Trophoblast cell (in vitro differentiated cells and primary cell): ENCODE measurements around the gene THADA.
A peak's percentile ranks its signal among the peaks of the same experiment; 100 is the strongest.

Source experiments
- DNase-seq, 2 donors: peaks; one replicate each; pipeline ENCODE4 v3.0.0-alpha.2; 2016
- H2AFZ ChIP-seq: 2 replicates; pipeline ENCODE4 v1.6.1; 2013; ENCODE audit warnings: low read length, moderate library complexity, mild to moderate bottlenecking; ENCODE audit not compliant: insufficient read depth, poor library complexity
- H2AK5ac ChIP-seq: 2 replicates; pipeline ENCODE4 v1.6.1; 2013; ENCODE audit warnings: mild to moderate bottlenecking, low read length
- H2BK120ac ChIP-seq: 2 replicates; pipeline ENCODE4 v1.6.1; 2013; ENCODE audit warnings: low read length, mild to moderate bottlenecking, moderate library complexity; ENCODE audit not compliant: insufficient read depth, poor library complexity
- H2BK12ac ChIP-seq: 2 replicates; pipeline ENCODE4 v1.6.1; 2013; ENCODE audit warnings: mild to moderate bottlenecking, low read length, moderate library complexity
- H2BK5ac ChIP-seq: 2 replicates; pipeline ENCODE4 v1.6.1; 2013; ENCODE audit warnings: low read length, low read depth, moderate library complexity, mild to moderate bottlenecking; ENCODE audit not compliant: poor library complexity
- H3K14ac ChIP-seq: 2 replicates; pipeline ENCODE4 v1.6.1; 2013; ENCODE audit warnings: mild to moderate bottlenecking, low read length
- H3K18ac ChIP-seq: 2 replicates; pipeline ENCODE4 v1.6.1; 2013; ENCODE audit warnings: mild to moderate bottlenecking, low read length
- H3K23ac ChIP-seq: 2 replicates; pipeline ENCODE4 v1.6.1; 2013; ENCODE audit warnings: low read length
- H3K27ac ChIP-seq: 2 replicates; pipeline ENCODE4 v1.5.1; 2013; ENCODE audit warnings: low read depth, mild to moderate bottlenecking, inconsistent platforms, low read length, moderate library complexity
- H3K27me3 ChIP-seq: 2 replicates; pipeline ENCODE4 v1.6.1; 2013; ENCODE audit warnings: inconsistent platforms, mild to moderate bottlenecking, low read length, moderate library complexity; ENCODE audit not compliant: insufficient read depth
- H3K36me3 ChIP-seq, 2 experiments: 1 replicate in 1 of 2; 2 replicates in 1 of 2; pipeline ENCODE4 v1.6.1; 2013; ENCODE audit warnings: low read length in 2 of 2, mild to moderate bottlenecking in 2 of 2, moderate library complexity in 1 of 2; ENCODE audit not compliant: insufficient read depth in 2 of 2, control insufficient read depth in 1 of 2
- H3K4ac ChIP-seq: 2 replicates; pipeline ENCODE4 v1.6.1; 2013; ENCODE audit warnings: low read depth, mild to moderate bottlenecking, low read length, moderate library complexity
- H3K4me1 ChIP-seq, 2 experiments: 1 replicate in 1 of 2; 2 replicates in 1 of 2; pipeline ENCODE4 v1.6.1; 2013; ENCODE audit warnings: low read length in 2 of 2, mild to moderate bottlenecking in 2 of 2, moderate library complexity in 1 of 2; ENCODE audit not compliant: insufficient read depth in 2 of 2, control insufficient read depth in 1 of 2
- H3K4me2 ChIP-seq: 2 replicates; pipeline ENCODE4 v1.6.1; 2013; ENCODE audit warnings: inconsistent platforms, mild to moderate bottlenecking, low read length, moderate library complexity
- H3K4me3 ChIP-seq: 2 replicates; pipeline ENCODE4 v1.5.1; 2013; ENCODE audit warnings: mild to moderate bottlenecking, low read depth, low read length, inconsistent platforms
- H3K79me1 ChIP-seq: one replicate; pipeline ENCODE4 v1.6.1; 2013; ENCODE audit warnings: low read length
- H3K79me2 ChIP-seq: 2 replicates; pipeline ENCODE4 v1.6.1; 2013; ENCODE audit warnings: low read length, mild to moderate bottlenecking; ENCODE audit not compliant: control insufficient read depth, insufficient read depth, poor library complexity
- H3K9ac ChIP-seq: 2 replicates; pipeline ENCODE4 v1.6.1; 2013; ENCODE audit warnings: mild to moderate bottlenecking, low read length
- H3K9me3 ChIP-seq: 2 replicates; pipeline ENCODE4 v1.6.1; 2013; ENCODE audit warnings: low read depth, mild to moderate bottlenecking, control low read depth, inconsistent platforms, low read length; ENCODE audit not compliant: insufficient read depth
- H4K12ac ChIP-seq: 2 replicates; pipeline ENCODE4 v1.6.1; 2013; ENCODE audit warnings: low read depth, mild to moderate bottlenecking, low read length, moderate library complexity
- H4K8ac ChIP-seq: 2 replicates; pipeline ENCODE4 v1.6.1; 2013; ENCODE audit warnings: low read depth, mild to moderate bottlenecking, low read length, moderate library complexity
- H4K91ac ChIP-seq: one replicate; pipeline ENCODE4 v1.6.1; 2013; ENCODE audit warnings: low read depth, mild to moderate bottlenecking, low read length, moderate library complexity
- WGBS: extraction: QIAGEN DNeasy Blood & Tissue Kit; methylation state at CpG from one replicate; pipeline ENCODE4 v1.1.7; 2013; ENCODE audit warnings: missing lambda C conversion rate; ENCODE audit not compliant: insufficient read length, insufficient coverage; ENCODE audit errors: extremely low coverage; 5-methylcytosine and 5-hydroxymethylcytosine counted together

Gene THADA

DNA sequence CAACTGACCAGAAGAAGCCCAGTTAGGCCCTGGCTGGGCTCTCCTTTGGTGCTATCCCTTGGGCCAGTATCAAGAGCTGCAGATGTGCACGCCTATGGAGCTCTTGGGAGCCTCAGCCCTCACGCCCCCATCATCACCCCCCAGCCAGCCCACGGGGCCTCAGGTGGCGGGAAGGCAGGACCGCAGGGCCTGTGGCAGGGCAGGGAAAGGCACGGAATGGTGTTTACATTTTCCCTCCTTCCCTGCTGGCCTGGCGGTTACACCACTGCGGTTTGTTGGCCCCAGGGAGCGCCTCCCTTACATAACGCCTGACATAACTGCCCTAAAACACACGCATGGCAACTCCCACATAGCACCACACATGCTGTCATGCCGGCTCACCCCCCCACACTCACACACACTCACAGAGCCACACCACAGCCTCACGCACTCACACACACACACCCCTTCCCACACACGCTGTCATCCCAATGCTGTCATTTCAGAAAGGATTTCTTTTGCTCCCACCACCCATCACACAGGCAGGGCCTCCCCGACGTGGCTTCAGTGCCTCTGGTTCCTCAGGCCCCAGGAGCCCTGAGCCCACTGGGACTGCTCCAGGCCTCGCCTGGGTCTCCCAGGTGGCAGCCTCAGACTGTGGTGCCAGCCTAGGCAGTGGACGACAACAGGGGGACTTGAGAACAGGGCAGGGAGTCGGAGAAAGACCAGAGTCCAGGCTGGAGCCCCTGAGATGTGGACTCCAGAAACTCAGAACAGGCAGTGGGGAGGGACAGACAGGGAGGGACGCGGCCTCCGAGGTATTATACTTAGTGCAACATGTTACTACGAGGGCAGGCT, 385.2 kb downstream of the THADA start:
- WGBS, result no CpG with 5 or more reads among the region's 23 CpGs
- no peak overlapping the region for H2AK5ac ChIP-seq

DNA sequence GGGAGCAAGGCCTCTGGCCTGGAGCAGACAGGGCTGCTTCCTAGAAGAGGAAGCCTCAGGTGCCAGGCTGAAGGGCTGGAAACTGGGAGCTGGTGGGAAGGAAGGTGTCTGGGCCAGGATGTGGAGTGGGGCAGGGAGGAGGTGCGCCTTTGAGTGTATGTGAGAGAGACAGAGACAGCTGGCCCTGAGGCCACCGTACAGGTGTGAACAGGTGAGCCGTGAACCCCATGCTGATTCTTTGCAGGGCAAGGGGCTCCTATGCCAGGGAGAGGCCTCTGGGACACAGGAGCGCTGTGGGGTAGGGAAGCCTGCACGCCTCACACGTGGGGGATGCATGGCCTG, 385.7 kb downstream of the THADA start:
- Histone ChIP-seq H4K91ac (peak overlapping the region; percentile 48), H3K23ac (no peak overlapping the region), H3K79me2 (no peaks in the 10 kb centered on the region), H2BK12ac (no peak overlapping the region), H3K4me2 (no peak overlapping the region), H3K4me3 (no peak overlapping the region), H2AFZ (no peak overlapping the region), H4K8ac (no peak overlapping the region), H3K27me3 (no peaks in the 10 kb centered on the region), H3K9ac (no peak overlapping the region), H3K14ac (no peak overlapping the region), H3K18ac (no peak overlapping the region), H2AK5ac (peak overlapping the region; percentile 19), H4K12ac (no peak overlapping the region), H2BK120ac (no peak overlapping the region), H3K4me1 (peaks cover 0 to 2% of the 10 kb centered on the region in 2 experiments), H3K9me3 (no peaks in the 10 kb centered on the region), H3K27ac (no peak overlapping the region), H3K79me1 (no peaks in the 10 kb centered on the region), H3K36me3 (no peaks in the 10 kb centered on the region), H3K4ac (no peak overlapping the region), H2BK5ac (no peak overlapping the region)
- no CpG with 5 or more reads among the region's 6 CpGs for WGBS
- no peak for DNase-seq

More for the DNA sequence above, 385.2 kb downstream of the THADA start:
- H2BK5ac ChIP-seq, result no peak overlapping the region
- H3K36me3 ChIP-seq, result no peaks in the 10 kb centered on the region
- H2AFZ ChIP-seq, result no peak overlapping the region
- H4K8ac ChIP-seq, result no peak overlapping the region
- DNase-seq, result no peak
- H2BK12ac ChIP-seq, result no peak overlapping the region
- H3K23ac ChIP-seq, result no peak overlapping the region
- H3K4me2 ChIP-seq, result no peak overlapping the region
- no peaks in the 10 kb centered on the region for H3K79me1 ChIP-seq
- H3K79me2 ChIP-seq, result no peaks in the 10 kb centered on the region
- no peak overlapping the region for H3K9ac ChIP-seq
- no peak overlapping the region for H3K18ac ChIP-seq
- H3K27ac ChIP-seq, result no peak overlapping the region
- H3K4me3 ChIP-seq, result no peak overlapping the region
- no peaks in the 10 kb centered on the region for H3K27me3 ChIP-seq
- no peaks in the 10 kb centered on the region for H3K9me3 ChIP-seq
- no peak overlapping the region for H3K4ac ChIP-seq
- no peak overlapping the region for H4K12ac ChIP-seq
- H2BK120ac ChIP-seq, result no peak overlapping the region
- peaks cover 0 to 2% of the 10 kb centered on the region in 2 experiments for H3K4me1 ChIP-seq
- no peak overlapping the region for H3K14ac ChIP-seq
- peak overlapping the region; percentile 48 for H4K91ac ChIP-seq

DNA sequence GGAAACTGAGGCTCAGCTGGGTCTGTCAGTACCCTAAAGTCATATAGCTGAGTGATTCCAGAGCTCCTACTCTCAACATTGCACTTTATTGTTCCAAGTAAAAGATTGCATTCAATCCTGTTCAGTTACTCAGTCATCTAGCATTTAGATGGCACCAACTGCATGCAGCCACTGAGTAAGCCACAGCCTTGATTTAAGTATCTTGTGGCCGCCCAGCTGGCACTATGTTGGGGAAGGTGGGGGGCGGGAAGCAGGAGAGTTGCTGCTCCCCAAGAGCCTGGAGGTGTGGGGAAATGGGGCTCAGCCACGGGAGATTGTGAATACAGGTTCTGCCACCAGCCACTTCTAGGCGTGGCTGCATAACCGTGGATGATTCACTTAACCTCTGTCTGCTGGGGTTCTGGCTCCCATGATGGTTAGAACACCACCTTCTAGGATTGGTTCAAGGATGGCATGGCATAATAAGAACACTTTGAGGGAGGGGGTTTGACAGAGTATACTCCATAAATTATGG, 386.6 kb downstream of the THADA start:
- H2BK5ac ChIP-seq, result no peak overlapping the region
- no CpG with 5 or more reads among the region's 5 CpGs for WGBS
- H2BK12ac ChIP-seq, result no peak overlapping the region
- no peak overlapping the region for H3K4me2 ChIP-seq
- no peak overlapping the region for H3K4me3 ChIP-seq
- H3K4me1 ChIP-seq, result peaks cover 0 to 2% of the 10 kb centered on the region in 2 experiments
- no peaks in the 10 kb centered on the region for H3K79me1 ChIP-seq
- H3K9me3 ChIP-seq, result no peaks in the 10 kb centered on the region
- no peak overlapping the region for H2AFZ ChIP-seq
- H3K4ac ChIP-seq, result no peak overlapping the region
- H4K8ac ChIP-seq, result no peak overlapping the region
- H3K23ac ChIP-seq, result no peak overlapping the region
- H3K79me2 ChIP-seq, result no peaks in the 10 kb centered on the region
- no peak overlapping the region for H3K27ac ChIP-seq
- H3K27me3 ChIP-seq, result no peaks in the 10 kb centered on the region
- no peak for DNase-seq
- no peak overlapping the region for H3K18ac ChIP-seq
- no peaks in the 10 kb centered on the region for H3K36me3 ChIP-seq
- H4K91ac ChIP-seq, result no peak overlapping the region
- no peak overlapping the region for H2BK120ac ChIP-seq
- no peak overlapping the region for H2AK5ac ChIP-seq
- H3K9ac ChIP-seq, result no peak overlapping the region
- no peak overlapping the region for H3K14ac ChIP-seq
- no peak overlapping the region for H4K12ac ChIP-seq

GRCh38 chr2:43207553-43208300, 388.1 kb downstream of the THADA start:
- H3K4me2 ChIP-seq, result no peak overlapping the region
- DNase-seq, result no peak
- no peak overlapping the region for H2BK120ac ChIP-seq
- no peak overlapping the region for H3K23ac ChIP-seq
- no peaks in the 10 kb centered on the region for H3K27me3 ChIP-seq
- no peak overlapping the region for H3K4ac ChIP-seq
- no peak overlapping the region for H2AFZ ChIP-seq
- H4K8ac ChIP-seq, result no peak overlapping the region
- no peak overlapping the region for H2AK5ac ChIP-seq
- H2BK12ac ChIP-seq, result no peak overlapping the region
- no peaks in the 10 kb centered on the region for H3K79me1 ChIP-seq
- no peaks in the 10 kb centered on the region for H3K79me2 ChIP-seq
- H4K91ac ChIP-seq, result no peak overlapping the region
- no peak overlapping the region for H3K18ac ChIP-seq
- H4K12ac ChIP-seq, result no peak overlapping the region
- H3K27ac ChIP-seq, result no peak overlapping the region
- WGBS, result no CpG with 5 or more reads among the region's 9 CpGs
- no peak overlapping the region for H3K14ac ChIP-seq
- H3K9me3 ChIP-seq, result no peaks in the 10 kb centered on the region
- H3K4me1 ChIP-seq, result peaks cover 0 to 2% of the 10 kb centered on the region in 2 experiments
- H3K4me3 ChIP-seq, result no peak overlapping the region
- H3K36me3 ChIP-seq, result no peaks in the 10 kb centered on the region
- no peak overlapping the region for H3K9ac ChIP-seq
- H2BK5ac ChIP-seq, result no peak overlapping the region
